Epithelial cell of esophagus (primary cell): Measurements from ENCODE around the gene ATXN10.

Experiments used
- DNase-seq: peaks from one replicate; pipeline ENCODE4 v3.0.0; 2010; ENCODE audit warnings: low read depth
- H3K4me3 ChIP-seq: 2 replicates; pipeline ENCODE4 v1.5.1; 2011; ENCODE audit warnings: mild to moderate bottlenecking, low read length, control low read depth
- CTCF ChIP-seq: IDR thresholded peaks from 2 replicates; pipeline ENCODE4 v1.5.1; 2011; ENCODE audit warnings: low read depth, mild to moderate bottlenecking, low read length, control low read depth, inconsistent platforms; ENCODE audit not compliant: insufficient read depth; ENCODE audit errors: missing control alignments

The ATXN10 gene

GRCh38 chr22:45887202-45888131 is 215.8 kb downstream of the ATXN10 start:
- peak; percentile 78 for DNase-seq
- H3K4me3 ChIP-seq: no peak overlapping the region
- TF ChIP-seq CTCF: no peak

GRCh38 chr22:45888221-45889092 is 216.8 kb downstream of the ATXN10 start:
- no peak for DNase-seq
- no peak for TF ChIP-seq CTCF

GRCh38 chr22:45889093-45889538 is 217.5 kb downstream of the ATXN10 start:
- DNase-seq: no peak
- TF ChIP-seq CTCF: no peak
- H3K4me3 ChIP-seq: no peak overlapping the region

More at GRCh38 chr22:45888221-45889092, 216.8 kb downstream of the ATXN10 start:
- no peak overlapping the region for H3K4me3 ChIP-seq

- H3K4me3 ChIP-seq: no peak overlapping the region
- no peak for TF ChIP-seq CTCF
- no peak for DNase-seq
Measured at GRCh38 chr22:45889539-45890350, 218.1 kb downstream of the ATXN10 start.

- DNase-seq: no peak
- TF ChIP-seq CTCF: no peak
Measured at GRCh38 chr22:45890351-45890635, 218.7 kb downstream of the ATXN10 start.

GRCh38 chr22:45891021-45891421 is 219.4 kb downstream of the ATXN10 start:
- TF ChIP-seq CTCF: no peak
- no peak for DNase-seq

More at GRCh38 chr22:45890351-45890635, 218.7 kb downstream of the ATXN10 start:
- no peak overlapping the region for H3K4me3 ChIP-seq

More at GRCh38 chr22:45891021-45891421, 219.4 kb downstream of the ATXN10 start:
- H3K4me3 ChIP-seq: no peak overlapping the region
